Esophagus muscularis mucosa (tissue), 4 donors: ENCODE results near the gene ZIC2.

Source experiments
- EP300 ChIP-seq: sonication (generic); formaldehyde crosslinking; IDR thresholded peaks from one replicate; pipeline ENCODE4 v1.6.1; 2017; ENCODE audit warnings: antibody characterized with exemption
- POLR2A ChIP-seq: fragments of 450-650 bp; IDR thresholded peaks from one replicate; pipeline ENCODE4 v1.6.1; 2017; ENCODE audit warnings: antibody characterized with exemption, moderate library complexity, mild to moderate bottlenecking, low read depth
- POLR2AphosphoS5 ChIP-seq, 2 donors: sonication (generic); formaldehyde crosslinking; IDR thresholded peaks; one replicate each; pipeline ENCODE4 v1.6.1; 2017; ENCODE audit warnings: antibody characterized with exemption in 2 of 2
- TF ChIP-seq, protein P1 (sequence below), 3 experiments: fragments of 200-600 bp in 2 of 3; fragments of 450-650 bp in 1 of 3; sonication (generic) in 2 of 3; IDR thresholded peaks; one replicate each; pipeline ENCODE4 v1.5.1; 2017 to 2019; ENCODE audit warnings: antibody characterized with exemption in 3 of 3, mild to moderate bottlenecking in 2 of 3, moderate library complexity in 1 of 3

DNA sequence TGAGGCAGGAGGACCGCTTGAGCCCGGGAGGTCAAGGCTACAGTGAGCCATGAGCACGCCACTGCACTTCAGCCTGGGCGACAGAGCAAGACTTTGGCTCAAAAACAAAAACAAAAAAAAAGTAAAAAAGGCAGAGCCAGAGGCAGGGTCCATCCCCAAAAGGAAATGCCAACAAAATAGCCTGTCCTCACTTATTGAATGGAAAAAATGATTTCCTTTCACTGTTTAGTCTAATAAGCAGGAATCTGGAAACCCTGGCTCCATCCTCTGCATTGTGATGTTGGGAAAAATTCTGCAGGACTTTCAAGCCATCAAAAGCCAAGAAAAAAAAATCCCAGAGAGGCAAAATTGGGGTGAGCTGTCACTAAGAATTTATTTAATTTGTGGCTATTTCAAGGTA lies 33.2 kb upstream of the ZIC2 start:
- TF ChIP-seq POLR2AphosphoS5 (IDR thresholded peaks at IDR 0.05) = no peak
- no peak for TF ChIP-seq EP300
- TF ChIP-seq, protein P1, sequence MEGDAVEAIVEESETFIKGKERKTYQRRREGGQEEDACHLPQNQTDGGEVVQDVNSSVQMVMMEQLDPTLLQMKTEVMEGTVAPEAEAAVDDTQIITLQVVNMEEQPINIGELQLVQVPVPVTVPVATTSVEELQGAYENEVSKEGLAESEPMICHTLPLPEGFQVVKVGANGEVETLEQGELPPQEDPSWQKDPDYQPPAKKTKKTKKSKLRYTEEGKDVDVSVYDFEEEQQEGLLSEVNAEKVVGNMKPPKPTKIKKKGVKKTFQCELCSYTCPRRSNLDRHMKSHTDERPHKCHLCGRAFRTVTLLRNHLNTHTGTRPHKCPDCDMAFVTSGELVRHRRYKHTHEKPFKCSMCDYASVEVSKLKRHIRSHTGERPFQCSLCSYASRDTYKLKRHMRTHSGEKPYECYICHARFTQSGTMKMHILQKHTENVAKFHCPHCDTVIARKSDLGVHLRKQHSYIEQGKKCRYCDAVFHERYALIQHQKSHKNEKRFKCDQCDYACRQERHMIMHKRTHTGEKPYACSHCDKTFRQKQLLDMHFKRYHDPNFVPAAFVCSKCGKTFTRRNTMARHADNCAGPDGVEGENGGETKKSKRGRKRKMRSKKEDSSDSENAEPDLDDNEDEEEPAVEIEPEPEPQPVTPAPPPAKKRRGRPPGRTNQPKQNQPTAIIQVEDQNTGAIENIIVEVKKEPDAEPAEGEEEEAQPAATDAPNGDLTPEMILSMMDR (IDR thresholded peaks at IDR 0.05) = no peak
- no peak for TF ChIP-seq POLR2A
